Kidney epithelial cell (primary cell): ENCODE data around the gene MID1. TPM values are rescaled to one million over a fixed set of nuclear protein-coding genes. Genes with fewer than 3 reads are reported as not detected.

Experiments
- DNase-seq: peaks from one replicate; pipeline ENCODE4 v3.0.0-alpha.2; 2010; ENCODE audit warnings: low read depth
- H3K27me3 ChIP-seq: 2 replicates; pipeline ENCODE4 v1.6.0; 2011; ENCODE audit warnings: low read length; ENCODE audit not compliant: control insufficient read depth, insufficient read depth
- H3K36me3 ChIP-seq: 2 replicates; pipeline ENCODE4 v1.5.1; 2011; ENCODE audit warnings: low read length; ENCODE audit not compliant: control insufficient read depth, insufficient read depth
- H3K4me3 ChIP-seq: 2 replicates; pipeline ENCODE4 v1.5.1; 2011; ENCODE audit warnings: low read depth, mild to moderate bottlenecking, control low read depth, low read length
- CTCF ChIP-seq: IDR thresholded peaks from 2 replicates; pipeline ENCODE4 v1.5.1; 2011; ENCODE audit warnings: mild to moderate bottlenecking, moderate library complexity, low read length, control low read depth, inconsistent platforms; ENCODE audit not compliant: insufficient read depth, poor library complexity, severe bottlenecking
- total RNA-seq: library from RNA; depleted of rRNA; stranded (reverse); fragments of >200 nt; gene quantifications from 2 replicates; pipeline ENCODE4 v1.2.3, GENCODE V29; 2015

Gene MID1
- total RNA-seq, 1 donor from 2014 or later, result 13.5 TPM

GRCh38 chrX:10525381-10526120 is 94.8 kb downstream of the MID1 start:
- DNase-seq, result no peak
- Histone ChIP-seq H3K4me3 (no peak overlapping the region), H3K36me3 (peaks cover 1% of the 10 kb centered on the region), H3K27me3 (no peaks in the 10 kb centered on the region)
- TF ChIP-seq CTCF, result no peak

DNA sequence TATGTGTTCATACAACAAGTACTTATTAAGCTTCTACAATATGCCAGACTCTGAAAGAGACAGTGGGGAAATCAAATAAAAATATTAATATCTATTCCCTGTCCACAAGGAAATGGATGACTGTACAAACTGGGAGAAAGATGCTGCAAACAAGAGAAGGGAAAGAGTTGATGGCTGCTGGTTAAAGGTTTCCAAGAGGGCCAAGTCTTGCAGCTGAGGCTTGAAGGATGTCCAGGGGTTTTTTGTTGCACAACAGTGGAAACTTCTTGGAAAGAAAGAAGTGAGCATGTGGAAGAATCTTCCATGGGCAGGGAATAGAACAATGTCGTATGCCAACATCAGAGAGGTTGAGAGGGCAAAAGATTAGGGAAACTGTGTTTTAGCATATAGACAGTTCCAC is 95.8 kb downstream of the MID1 start:
- DNase-seq, result no peak
- H3K27me3 ChIP-seq, result no peaks in the 10 kb centered on the region
- TF ChIP-seq CTCF, result no peak
- no peak overlapping the region for H3K4me3 ChIP-seq
- peaks cover 1% of the 10 kb centered on the region for H3K36me3 ChIP-seq

GRCh38 chrX:10519761-10520160 is 100.6 kb downstream of the MID1 start:
- no peak for DNase-seq
- Histone ChIP-seq H3K36me3 (no peaks in the 10 kb centered on the region), H3K27me3 (no peaks in the 10 kb centered on the region), H3K4me3 (no peak overlapping the region)
- TF ChIP-seq CTCF, result no peak

GRCh38 chrX:10519278-10519677 is 101.1 kb downstream of the MID1 start:
- TF ChIP-seq CTCF, result no peak
- Histone ChIP-seq H3K27me3 (no peaks in the 10 kb centered on the region), H3K36me3 (no peaks in the 10 kb centered on the region), H3K4me3 (no peak overlapping the region)
- no peak for DNase-seq

DNA sequence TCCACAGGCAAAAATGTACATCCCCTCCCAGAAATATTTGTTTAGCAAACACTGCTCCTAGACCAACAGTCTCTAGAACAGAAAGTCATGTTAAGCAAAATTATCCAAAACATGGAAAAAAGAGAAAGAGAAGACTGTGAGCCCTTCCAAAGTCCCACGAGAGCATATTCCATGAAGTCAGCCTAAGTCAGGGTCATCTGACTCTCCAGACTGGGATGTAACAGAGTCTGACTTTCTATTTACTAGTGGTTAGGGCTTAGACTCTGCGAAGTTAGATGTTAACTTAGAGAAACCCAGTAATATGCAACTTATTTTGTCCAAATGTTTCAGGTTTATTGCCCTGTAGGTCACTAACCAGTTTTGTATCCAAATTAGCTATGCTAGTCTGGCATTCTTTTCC is 102.3 kb downstream of the MID1 start:
- DNase-seq, result no peak
- Histone ChIP-seq H3K4me3 (no peak overlapping the region), H3K36me3 (no peaks in the 10 kb centered on the region), H3K27me3 (no peaks in the 10 kb centered on the region)
- TF ChIP-seq CTCF, result no peak

GRCh38 chrX:10516781-10517322 is 103.5 kb downstream of the MID1 start:
- no peak overlapping the region for H3K4me3 ChIP-seq
- H3K36me3 ChIP-seq, result no peaks in the 10 kb centered on the region
- TF ChIP-seq CTCF, result no peak
- DNase-seq, result no peak
- H3K27me3 ChIP-seq, result no peaks in the 10 kb centered on the region
